Stimulated activated CD8-positive, alpha-beta memory T cell treated with anti-CD3 and anti-CD28 coated beads, Interleukin-15, amount 100 ng/mL, for 1 hour (primary cell): ENCODE measurements around the gene HS3ST1.

ENCODE experiments used
- DNase-seq: peaks from one replicate; pipeline ENCODE4 v3.0.0-alpha.2; 2020; ENCODE audit warnings: low read depth

Gene HS3ST1

DNA sequence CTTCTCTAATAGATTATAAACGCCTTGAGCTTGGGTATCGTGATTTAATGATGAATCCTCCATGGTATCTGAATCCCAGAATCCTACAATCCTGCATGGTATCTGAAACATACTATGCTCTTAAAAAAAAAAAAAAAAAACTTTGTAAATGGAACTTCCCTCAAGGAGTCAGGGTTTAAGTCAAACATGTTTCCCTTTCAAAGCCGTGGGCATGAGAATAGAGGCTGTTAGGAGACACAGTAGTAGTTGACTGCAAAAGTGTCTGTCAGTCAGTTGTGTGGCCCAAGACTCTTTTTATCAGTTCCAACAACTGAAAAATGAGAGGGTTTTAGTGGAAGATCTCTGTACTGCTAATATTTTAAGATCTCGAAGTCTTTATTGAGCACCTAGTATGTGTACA, 2.4 kb upstream of the HS3ST1 start:
- DNase-seq, result no peak

DNA sequence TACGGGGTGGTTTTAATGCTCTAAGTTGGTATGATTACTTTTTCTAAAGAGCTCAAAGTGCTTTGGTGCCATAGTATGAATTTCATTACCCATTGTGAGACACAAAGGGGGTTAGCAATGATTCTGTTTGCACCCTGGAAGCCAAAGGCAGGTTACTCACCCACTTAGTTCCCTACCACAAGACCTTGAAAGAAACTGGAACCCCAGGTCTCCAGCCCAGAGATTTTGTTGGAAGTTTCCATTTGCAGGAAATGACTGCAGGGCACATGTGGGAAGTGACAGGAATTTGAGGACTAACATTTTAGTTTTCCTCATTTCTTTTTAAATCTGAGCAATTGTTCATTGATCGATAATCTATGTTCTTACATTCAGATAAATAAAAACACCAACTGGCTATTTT, 1.8 kb upstream of the HS3ST1 start:
- DNase-seq, result no peak

DNA sequence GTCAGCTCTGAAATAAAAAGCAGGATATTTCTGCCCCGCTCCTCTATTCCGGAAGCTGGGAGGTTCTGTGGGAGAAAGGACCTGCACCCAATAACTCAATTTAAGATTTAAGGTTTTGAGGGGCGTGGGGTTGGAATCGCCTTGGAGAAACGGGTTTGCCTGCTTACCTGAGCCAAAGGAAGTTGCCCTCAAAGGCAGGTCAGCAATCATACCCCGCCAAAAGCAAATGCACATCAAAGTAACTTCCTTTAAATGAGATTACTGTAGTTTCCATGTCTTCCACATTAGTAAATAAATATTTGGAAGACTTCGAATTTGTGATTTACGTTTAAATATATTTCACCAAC, 978 bp upstream of the HS3ST1 start:
- no peak for DNase-seq

DNA sequence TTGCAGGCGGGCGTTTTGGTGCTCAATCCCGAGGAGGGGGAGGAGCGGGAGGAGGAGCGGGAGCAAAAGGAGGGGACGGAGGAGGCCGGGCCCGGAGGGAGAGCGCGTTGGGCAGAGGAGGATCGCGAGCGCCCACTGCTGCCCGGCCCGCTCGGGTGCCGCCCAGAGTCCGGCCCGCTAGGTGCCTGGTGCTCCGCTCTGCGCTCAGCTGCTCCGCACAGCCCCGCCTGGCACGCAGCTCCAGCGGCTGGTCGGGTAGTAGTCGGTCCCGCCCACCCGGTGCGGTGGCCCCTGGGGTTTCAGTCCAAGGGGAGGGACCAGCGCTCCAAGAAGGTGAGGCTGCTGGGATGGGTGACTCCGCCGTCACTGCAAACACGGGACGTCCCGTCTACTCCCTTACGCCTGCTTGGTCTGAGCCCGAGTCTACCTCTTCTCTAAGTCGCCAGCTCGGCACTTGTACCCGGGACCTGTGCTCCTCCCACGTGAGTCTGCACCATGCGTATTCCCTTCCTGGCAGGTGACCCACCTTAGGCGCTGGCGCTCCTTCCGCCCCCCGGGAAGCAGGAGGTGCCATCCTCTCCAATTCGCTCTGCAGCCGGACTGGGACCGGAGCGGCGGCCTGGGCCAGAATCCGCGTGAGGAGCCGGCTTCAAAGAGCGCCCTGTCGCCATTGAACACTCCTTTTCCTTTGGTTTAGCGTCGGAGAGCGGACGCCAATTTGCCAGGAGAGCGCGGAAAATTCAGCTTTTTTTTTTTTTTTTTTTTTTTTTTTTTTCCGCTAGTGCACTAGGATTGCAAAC, 405 bp upstream of the HS3ST1 start:
- no peak for DNase-seq

DNA sequence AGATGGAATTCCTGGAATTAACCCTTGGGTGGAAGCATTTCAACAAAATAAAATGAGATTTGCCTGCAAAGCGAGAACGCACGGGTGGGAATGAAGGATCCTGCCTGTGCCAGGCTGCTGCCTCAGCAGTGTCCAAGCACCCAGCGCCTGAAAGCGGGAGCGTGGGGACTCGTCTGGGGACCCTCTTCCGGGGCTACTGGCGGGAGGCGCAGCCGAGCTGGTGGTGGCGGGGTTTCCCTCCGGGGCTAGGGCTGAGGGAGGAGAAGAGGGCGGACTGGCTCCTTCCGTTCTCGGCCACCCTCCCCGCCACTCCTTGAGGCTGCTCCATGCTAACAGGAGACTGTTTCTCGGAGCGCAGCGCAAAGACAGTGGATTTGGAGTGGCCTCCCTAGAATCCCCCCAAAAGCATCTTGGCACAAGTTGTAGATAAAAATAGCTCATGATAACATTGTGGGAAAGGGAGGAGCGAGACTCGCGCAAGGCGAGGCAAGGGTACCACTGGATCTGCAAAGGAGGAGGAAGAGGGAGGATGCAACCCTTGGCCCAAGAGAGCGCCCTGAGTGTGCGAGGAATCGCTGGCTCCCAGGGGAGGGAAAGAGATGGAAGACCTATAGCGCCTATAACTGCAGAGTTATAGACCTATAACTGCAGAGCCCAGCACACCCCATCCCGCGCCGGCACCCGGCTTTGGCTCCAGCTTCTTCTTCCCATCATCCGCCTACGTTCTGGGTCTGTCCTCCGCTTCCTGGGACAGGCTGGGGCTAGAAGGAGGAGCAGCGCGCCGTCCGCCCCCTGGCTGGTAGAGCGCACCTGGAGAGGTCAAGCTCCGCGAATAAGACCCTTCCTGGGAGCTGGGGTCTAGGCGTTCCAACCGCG, 1.3 kb downstream of the HS3ST1 start:
- no peak for DNase-seq

DNA sequence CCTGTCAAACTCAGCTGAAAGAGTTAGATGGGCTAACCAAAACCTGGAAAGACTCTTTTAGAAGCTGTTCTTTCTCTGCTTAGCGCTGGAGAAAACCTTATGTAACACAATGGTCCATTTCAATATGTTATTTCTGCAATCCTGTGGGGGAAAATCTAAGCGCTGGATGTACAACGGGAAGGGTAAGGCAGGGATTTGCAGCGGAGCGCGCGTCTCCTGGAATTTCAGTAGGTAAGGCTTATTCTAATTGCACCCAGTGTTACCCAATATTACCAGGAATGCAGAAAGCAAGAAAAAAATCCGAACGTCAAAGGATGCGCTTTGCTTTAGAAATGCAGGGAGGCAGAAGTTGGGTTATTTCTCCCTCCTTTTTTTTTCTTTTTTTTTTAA, 2.0 kb downstream of the HS3ST1 start:
- DNase-seq, result no peak

DNA sequence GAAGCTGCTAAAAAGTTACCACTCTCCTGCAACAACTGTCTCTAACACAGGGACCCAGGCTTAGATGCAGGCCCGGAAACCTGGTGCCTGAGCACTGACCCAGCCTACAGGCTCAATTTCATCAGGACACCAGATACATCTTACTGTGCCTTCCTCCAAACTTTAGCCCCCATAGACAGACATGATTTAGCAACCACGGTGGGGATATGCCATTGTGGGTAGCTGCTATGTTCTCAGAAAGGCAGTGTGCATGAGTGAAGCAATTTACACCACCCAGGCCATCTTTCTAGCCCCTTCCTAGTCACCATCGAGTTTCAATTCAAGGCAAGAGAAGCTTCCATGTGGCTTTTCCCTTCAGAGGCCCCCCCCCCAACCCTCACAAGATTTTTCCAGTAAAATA, 2.7 kb downstream of the HS3ST1 start:
- DNase-seq, result no peak

DNA sequence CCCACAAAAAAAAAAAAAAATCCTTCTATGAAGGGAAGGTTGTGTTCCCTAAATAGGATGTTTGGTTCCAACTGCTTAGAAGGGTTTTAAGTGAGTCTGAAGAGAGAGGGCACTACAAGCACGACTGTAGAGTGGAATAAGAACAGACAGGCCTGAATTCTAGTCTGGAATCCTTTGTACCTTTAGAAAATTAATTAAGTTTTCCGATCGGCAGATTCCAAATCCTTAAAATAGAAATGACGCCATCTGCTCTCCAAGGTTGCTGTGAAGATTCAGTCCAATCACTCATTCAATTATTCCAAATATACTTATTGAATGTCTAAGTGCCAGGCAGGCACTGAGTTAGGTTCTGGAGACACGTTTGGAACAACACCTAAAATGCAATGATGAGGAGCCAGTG, 3.8 kb downstream of the HS3ST1 start:
- DNase-seq, result no peak

DNA sequence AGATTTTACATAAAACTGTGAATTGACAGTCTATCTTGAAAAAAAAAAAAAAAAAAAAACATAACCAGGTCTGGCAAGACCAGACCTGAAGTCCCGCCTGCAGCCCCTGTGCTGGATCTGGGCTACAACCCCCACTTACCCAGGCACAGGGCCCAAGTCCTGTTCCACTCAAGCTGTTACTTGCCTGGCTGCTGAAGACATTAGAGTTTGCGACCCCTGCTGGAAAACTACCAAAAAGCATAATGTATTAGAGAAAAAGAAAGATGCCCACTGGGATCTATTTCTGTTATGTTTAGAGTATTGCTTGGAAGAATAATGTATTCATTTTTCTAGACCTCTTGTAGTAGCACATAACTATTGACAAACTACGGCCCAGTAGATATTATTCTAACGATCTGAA, 4.7 kb downstream of the HS3ST1 start:
- DNase-seq, result no peak

DNA sequence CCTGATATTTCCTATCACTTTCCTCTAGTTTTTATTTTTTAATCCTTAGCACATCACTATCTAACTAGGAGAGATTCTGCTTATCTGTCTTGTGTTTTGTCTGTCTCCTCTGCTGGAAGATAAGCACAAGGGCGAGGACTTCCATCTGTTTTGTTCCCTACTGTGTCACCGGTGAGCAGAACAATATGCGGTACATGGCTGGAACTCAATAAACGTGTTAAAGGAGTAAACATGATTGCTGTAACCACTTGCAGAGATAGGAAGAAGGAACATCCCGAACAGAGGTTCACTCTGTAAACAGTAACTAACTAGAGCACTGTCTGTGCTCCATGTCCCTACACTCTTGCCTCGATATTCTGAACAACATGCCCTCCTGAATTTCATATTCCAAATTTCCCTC, 5.2 kb downstream of the HS3ST1 start:
- no peak for DNase-seq

DNA sequence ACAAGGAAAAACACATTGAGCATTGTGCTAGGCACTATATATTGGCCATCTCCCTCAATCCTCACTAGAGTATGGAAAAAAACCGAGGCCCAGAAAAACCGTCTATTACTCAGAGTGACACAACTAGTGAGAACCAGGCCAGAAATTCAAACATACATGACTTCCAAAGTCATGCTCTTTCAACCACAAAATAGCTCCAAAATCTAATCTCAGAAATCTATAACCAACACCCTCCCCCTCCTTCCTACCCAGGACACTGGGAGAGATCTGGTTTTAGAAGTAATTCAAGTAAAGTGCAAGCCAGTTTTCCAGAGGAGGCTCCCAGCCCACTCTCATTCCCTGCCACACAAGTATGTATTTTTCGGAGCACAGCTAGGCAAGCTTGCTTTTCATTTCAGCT, 7.6 kb downstream of the HS3ST1 start:
- no peak for DNase-seq

DNA sequence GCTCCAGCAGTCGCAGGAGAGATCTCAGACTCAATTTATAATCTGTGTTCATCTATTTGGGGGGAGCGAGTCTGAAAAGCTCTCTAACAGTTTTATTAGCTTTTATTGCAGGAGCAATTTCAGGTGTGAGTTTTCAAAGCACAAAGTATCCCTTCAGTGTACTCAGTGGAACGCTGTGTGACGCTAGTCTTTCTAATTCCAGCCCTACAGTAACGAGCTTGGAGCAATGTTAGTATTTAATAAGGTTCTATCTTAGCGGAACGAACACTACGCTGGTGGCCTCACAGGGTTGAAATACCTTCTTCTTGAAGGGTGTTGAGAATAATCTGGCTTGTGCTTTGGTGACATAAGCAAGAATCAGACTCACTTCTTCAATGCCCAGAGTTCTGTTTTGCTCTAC, 8.4 kb downstream of the HS3ST1 start:
- DNase-seq, result no peak

DNA sequence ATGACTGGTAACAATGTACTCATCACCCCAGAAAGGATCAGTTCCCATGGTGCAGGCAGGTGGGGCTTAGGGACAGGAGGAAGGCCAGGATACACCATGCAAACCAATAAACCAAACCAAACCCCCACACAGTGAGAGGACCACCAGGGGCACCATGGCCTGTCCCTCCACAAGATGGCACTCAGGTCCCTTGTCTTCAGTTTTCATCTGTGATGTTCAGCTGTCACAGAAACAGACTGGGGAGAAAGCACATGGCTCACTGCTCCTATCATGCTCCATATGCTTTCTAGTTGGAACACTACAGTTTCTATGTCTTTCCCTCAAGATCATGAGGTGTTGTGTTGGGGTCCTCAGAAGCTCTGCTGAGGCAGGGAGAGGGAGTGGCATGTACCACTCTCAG, 10.1 kb downstream of the HS3ST1 start:
- no peak for DNase-seq

DNA sequence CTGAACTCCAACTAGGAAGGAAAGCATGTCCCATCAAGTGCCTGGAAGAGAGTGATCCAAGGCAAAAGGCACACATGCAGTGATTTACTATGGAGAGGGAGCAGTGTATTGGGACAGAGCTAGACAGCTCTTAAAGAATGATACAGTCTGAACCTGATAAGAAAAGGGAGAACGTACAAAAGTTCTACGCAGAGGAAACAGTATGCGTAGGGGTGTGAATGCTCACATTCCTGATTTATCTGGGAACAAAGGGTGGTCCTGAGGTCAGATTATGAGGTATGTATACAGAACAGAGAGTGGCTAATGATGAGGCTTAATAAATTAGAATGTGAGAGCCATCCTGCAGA, 12.0 kb downstream of the HS3ST1 start:
- DNase-seq, result no peak

DNA sequence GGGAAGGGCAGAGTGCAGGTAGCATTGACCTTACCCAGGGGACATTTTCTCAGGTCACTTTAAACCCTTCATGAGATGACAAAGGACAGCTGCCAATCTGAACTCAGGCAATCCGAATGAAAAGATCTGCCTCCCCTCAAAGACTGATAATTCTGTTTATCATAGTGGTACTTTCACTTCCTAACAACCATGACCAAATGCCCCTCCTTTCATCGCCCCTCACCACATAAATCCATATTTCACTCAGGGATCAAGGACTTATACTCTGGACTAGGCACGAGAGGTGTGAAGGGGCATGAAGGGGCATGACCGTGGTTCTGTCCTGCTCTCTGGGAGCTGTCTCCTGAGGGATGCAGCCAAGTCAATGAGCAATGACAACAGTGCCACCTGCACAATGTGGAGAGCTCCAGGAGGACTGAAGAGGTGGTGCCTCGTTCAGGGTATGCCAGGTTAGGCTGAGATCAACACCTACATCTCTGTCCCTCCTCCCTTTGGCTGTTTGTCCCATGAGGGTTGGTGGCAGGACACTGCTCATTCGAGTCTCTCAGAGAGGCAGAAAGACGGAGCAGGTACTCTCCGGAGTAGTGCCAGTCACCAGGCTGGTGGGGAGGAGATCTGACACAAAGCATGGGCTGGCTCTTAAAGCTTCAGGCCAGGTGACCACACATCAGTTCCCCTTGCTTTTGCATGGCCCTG, 12.5 kb downstream of the HS3ST1 start:
- no peak for DNase-seq

DNA sequence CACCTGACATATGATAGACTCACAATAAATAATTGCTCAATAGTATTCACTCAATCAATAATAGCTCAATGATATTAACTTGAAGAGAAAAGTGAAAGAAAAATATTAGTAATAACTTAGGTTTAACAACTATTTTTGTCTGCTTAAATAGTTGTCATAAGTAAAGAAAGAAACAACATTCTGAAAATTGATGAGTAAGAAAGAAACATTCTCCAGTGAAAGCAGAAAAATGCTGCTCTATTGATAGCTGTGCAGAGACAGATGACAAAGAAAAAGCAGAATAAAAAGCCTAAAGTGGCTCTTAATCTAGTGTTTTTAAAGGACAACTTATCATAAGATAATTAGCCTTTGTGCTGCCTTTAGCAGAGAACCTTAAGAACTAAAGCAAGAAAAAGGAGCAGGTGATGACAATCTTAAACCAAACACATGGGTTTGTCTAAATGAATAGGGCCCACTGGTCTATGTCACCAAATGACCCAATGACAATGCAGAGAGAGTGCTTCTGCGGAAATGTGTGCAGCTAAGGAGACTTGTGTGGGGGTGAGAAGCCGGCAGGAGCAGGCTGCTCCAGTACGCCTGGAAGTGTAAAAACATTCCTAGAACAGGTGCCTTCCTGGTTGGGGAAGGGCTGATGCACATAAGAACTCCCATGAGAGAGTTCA, 13.2 kb downstream of the HS3ST1 start:
- DNase-seq, result no peak

DNA sequence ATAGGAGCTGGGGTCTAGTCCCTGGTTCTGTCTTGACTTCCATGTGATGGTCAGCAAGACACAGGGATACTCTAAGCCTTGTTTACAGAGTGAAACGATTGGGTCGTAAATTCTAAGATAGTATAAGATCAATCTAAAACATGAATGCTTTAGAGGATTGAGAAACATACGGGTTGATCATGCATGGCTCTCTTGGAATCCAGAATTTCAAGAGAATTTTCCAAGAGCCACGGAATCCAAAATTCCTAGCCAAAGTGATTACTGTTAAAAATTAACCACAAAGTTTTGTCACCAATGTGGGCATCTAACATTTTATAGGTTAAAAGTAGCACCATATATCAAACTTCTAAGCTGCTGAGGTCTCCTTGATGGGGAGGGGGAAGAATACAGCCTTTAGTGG, 16.5 kb downstream of the HS3ST1 start:
- DNase-seq, result no peak

DNA sequence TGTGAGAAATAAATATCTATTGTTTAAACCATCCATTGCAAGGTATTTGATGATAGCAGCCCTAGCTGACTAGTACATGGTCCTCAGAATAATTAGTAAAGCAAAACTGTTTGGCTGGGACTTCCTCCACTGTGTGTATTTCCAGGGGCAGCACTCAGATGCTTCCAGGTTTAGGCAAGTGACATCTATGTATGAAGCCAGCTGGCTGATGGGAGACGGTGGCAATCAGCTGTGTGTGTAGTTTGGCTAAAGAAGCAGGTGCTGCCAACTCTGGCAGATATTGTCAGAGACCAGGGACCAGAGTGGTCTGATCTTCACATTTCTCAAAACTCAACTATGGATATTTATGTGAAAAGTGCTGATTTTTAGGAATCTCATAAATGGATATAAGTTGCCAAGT, 19.1 kb downstream of the HS3ST1 start:
- no peak for DNase-seq

DNA sequence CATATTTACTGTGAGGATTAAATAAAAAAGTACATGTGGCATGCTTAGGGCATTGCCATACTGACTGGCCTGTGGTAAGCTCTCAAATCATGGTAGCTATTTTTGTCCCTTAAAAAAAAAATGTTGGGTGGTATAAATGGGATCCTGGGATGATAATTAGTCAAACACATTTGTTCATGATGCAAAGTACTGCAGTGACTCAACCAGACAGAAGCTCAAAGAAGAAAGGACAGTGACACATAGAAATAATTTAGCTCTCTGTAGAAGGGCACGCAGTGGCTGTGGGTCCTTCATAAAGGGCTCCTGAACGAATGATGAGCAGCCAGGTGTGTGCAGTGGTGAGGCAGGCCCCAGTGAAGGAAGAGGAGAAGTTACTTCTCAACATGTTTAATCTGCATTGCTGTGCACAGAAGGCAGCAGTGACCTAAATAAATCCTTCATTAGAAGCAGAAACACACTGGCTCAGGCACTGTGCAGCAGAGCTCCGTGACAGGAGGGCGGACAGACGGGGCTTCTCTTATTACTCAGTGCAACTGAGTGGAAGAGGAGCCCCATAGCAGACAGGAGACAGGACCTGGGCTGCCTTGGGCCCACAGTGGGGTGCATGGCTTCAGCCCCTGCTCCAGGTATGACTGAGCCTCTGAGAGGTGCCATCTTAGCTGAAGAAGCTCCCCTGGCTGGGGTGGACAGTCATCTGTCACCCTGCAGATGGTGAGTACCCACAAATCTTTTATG, 20.3 kb downstream of the HS3ST1 start:
- DNase-seq, result no peak

DNA sequence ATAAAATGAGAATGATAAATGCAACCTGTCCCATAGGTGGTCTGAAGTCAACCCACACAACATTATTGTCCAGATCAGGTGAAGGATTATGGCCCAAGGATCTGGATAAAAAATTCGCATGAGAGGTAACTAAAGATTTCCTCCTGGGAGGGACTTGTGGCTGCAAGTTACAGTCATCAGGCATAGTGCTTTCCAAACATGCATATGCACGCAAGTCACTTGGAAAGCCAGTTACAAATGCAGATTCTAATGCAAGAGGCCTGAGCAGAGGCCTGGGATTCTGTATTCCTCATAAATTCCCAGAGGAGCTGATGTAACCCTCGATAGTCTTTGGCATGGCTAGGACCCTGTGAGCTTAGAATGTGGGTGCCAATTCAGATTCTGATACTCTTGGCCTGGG, 21.1 kb downstream of the HS3ST1 start:
- DNase-seq, result no peak

DNA sequence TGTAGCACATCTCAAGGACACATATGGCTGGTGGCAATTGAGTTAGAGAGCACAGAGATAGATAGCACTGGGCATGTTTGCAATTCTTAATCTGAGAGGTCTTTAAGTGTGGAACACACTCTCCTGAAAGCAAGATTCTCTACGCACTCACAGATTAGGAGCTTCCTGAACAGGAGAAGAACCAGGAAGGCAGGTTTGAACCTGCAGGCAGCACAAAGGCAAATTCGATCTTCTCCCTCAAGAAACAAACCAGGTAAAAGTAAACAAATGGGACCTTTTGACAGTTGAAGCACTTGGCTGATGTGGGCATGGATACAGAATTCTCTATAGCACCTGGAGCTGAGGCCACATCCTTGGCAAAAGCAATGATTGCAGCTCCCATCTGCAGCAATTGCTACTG, 24.3 kb downstream of the HS3ST1 start:
- no peak for DNase-seq

DNA sequence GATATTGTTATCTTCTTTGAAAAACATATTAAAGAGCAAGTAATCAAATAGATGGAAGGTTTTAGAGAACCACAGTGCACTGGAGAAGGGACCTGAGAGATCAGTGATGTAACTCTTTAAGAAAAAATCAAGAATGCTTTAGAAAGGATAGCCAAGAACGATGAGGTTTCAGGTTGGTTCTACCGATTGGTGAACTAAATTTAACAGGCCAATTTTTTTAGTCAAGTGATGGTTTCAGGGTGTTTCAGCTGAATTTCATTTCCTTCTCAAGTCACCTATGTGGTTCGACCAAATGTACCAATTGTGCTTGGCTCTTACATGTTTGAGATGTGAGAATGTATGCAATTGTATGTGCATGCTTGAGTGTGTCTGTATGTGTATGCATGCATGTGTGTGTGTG, 26.5 kb downstream of the HS3ST1 start:
- no peak for DNase-seq
